GM12865 (cell line): ENCODE results near the gene ASPHD1.
"Not testable (repeated sequence)": the region's sequence is repeated elsewhere in the genome, so short reads cannot be mapped to it uniquely, and the experiment has no call there.

Source experiments
- DNase-seq: peaks from one replicate; pipeline ENCODE4 v3.0.0; 2010; ENCODE audit warnings: low read depth
- H3K4me3 ChIP-seq: 2 replicates; pipeline ENCODE4 v1.5.1; 2011; ENCODE audit warnings: mild to moderate bottlenecking, low read depth, low read length, control low read depth
- CTCF ChIP-seq: IDR thresholded peaks from 2 replicates; pipeline ENCODE4 v1.5.1; 2011; ENCODE audit warnings: low read length, control low read depth, low read depth, inconsistent platforms; ENCODE audit not compliant: insufficient read depth; ENCODE audit errors: missing control alignments

The ASPHD1 gene

DNA sequence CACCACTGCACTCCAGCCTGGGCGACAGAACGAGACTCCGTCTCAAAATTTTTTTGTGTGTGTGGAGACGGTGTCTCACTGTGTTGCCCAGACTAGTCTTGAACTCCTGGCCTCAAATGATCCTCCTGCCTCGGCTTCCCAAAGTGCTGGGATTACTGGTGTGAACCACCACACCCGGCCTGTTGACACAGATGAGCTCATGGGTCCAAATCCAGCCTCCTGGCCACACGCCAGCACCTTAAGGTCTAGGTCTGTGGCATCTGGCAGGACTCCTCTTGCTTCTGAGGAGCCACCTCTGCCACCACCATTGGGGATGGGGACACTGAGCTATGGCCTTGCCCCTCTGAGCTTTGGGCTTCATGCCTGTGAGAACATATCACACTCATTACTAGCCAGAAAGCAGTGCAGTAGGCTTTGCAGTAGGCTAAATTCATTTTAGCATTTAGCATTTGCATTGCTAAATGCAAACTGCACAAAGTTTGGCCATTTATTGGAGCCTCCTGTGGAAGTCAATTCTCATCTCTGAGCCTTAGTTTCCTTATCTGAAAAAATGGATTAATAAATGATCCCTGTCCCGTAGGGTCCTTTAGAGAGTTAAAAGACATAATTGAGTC lies 31.8 kb upstream of the ASPHD1 start:
- no peak overlapping the region for H3K4me3 ChIP-seq
- DNase-seq = no peak
- no peak for TF ChIP-seq CTCF

DNA sequence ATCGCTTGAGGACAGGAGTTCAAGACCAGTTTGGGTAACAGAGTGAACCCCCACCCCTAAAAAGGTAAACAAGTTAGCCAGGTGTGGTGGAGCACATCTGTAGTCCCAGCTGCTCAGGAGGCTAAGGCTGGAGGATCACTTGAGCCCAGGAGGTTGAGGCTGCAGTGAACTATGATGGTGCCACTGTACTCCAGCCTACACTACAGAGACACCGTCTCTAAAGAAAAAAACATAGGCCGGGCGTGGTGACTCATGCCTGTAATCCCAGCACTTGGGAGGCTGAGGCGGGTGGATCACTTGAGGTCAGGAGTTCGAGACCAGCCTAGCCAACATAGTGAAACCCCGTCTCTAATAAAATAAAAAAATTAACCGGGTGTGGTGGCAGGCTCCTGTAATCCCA lies 31.2 kb upstream of the ASPHD1 start:
- H3K4me3 ChIP-seq, DNase-seq: not testable (repeated sequence)

- H3K4me3 ChIP-seq = no peak overlapping the region
- no peak for DNase-seq
- TF ChIP-seq CTCF = no peak
Measured at GRCh38 chr16:29871822-29872546, 28.3 kb upstream of the ASPHD1 start.

DNA sequence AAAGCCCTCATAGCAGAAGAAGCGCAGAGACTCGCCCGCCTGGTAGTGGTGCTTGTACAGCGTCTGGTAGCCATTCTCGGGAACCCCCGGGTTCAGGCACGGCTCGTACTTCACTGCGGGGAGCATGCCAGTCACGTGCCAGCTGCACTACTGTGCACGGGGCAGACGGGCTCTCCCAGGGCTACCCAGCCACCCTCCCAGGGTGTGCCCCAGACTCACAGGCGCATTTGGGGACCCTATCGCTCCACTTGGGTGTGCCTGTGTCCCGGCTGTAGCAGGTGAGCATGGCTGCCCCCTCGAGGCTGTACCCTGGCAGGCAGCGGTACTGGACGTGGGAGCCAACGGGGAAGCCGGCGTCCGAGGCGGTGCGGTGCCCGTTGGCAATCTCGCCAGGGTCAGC lies 27.0 kb upstream of the ASPHD1 start:
- DNase-seq = no peak
- no peak for TF ChIP-seq CTCF

DNA sequence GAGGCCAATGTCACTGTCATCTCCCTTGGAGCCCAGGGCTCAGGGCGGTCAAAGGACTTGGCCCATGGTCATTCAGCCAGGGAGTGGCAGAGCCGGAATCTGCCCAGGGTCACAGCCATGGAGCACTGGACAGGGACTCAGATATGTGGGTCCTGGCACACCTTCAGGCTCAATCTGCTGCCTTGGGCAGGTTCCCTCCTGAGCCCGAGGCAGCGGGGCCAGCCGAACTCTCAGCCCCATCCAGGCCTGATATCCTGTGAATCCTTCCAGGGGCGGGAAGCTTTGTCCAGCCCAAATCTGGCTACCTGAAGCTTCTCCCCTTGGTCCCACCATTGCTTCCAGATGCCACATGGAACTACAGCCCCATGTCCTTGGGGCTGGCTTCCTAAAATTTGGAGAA lies 25.1 kb upstream of the ASPHD1 start:
- no peak for TF ChIP-seq CTCF
- DNase-seq = no peak
- H3K4me3 ChIP-seq = no peak overlapping the region

More for the DNA sequence above, 27.0 kb upstream of the ASPHD1 start:
- no peak overlapping the region for H3K4me3 ChIP-seq

DNA sequence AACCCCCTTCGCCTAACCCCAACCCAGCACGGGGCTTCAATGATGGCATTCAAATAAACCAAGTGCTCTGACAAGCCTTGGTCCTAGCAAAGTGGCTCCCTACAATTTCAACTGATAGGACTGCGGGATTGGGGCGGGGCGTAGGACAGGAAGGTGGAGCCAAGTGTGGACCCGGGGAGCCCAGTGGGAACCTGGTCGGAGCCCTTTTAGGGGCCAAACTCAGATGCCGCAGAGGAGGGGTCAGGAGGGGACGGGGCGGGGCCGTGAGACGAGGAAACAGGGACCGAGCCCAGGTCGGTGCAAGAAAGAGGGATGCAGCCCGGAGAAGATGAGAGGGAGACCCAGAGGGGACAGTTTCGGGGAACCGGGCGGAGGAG lies 24.1 kb upstream of the ASPHD1 start:
- TF ChIP-seq CTCF = no peak
- no peak for DNase-seq
- H3K4me3 ChIP-seq = no peak overlapping the region

- H3K4me3 ChIP-seq = no peak overlapping the region
- DNase-seq = no peak
- no peak for TF ChIP-seq CTCF
Measured at GRCh38 chr16:29876594-29877249, 23.6 kb upstream of the ASPHD1 start.
